Endothelial cell of umbilical vein (primary cell): ENCODE data around the gene SMIM17. TPM values are rescaled to one million over a fixed set of nuclear protein-coding genes. Genes with fewer than 3 reads are reported as not detected.

Experiments used
- BruUV-seq: library from RNA; stranded (reverse); fragments of 400-500 nt; replicated peaks from 2 replicates; lab custom pipeline; 2021; lab: Mats Ljungman, UMichigan
- CTCF ChIA-PET: fragments of 300-600, 350-600 bp; sonication (Branson Sonifier 250); formaldehyde crosslinking; loops from one replicate; lab custom pipeline; 2021; ENCODE audit warnings: antibody characterized with exemption, inconsistent platforms; lab: Charles Lee
- POLR2A ChIA-PET: fragments of 300-600, 350-600 bp; sonication (Branson Sonifier 250); formaldehyde crosslinking; loops from one replicate; lab custom pipeline; 2021; ENCODE audit warnings: antibody characterized with exemption, inconsistent platforms; lab: Charles Lee
- DNase-seq: peaks from one replicate; pipeline ENCODE4 v3.0.0-alpha.2; 2011; ENCODE audit warnings: low read depth, low spot score
- FAIRE-seq: peaks from 2 replicates; lab custom pipeline; 2011; peaks lifted over from hg19 to GRCh38; lab: Jason Lieb, UNC
- H2AFZ ChIP-seq: 2 replicates; pipeline ENCODE4 v1.6.0; 2012; ENCODE audit warnings: low read depth, low read length, control low read depth, inconsistent platforms
- H3K27ac ChIP-seq: 2 replicates; pipeline ENCODE4 v1.5.1; 2011; ENCODE audit warnings: low read depth, mild to moderate bottlenecking, control low read depth, low read length, moderate library complexity; ENCODE audit not compliant: insufficient read depth
- H3K27me3 ChIP-seq, 2 experiments: 2 replicates each; pipeline versions ENCODE4 v1.6.0 to v1.6.1; 2011; ENCODE audit warnings: low read length in 2 of 2, mixed read lengths in 1 of 2; ENCODE audit not compliant: control insufficient read depth in 2 of 2, insufficient read depth in 2 of 2
- H3K36me3 ChIP-seq, 2 experiments: 2 replicates in 1 of 2; 3 replicates in 1 of 2; pipeline ENCODE4 v1.5.1; 2011; ENCODE audit warnings: low read length in 2 of 2, mild to moderate bottlenecking in 1 of 2, moderate library complexity in 1 of 2; ENCODE audit not compliant: control insufficient read depth in 2 of 2, insufficient read depth in 2 of 2; ENCODE audit errors: extremely low read depth in 1 of 2
- H3K4me1 ChIP-seq: 3 replicates; pipeline ENCODE4 v1.5.1; 2011; ENCODE audit warnings: mild to moderate bottlenecking, low read length; ENCODE audit not compliant: control insufficient read depth, insufficient read depth; ENCODE audit errors: extremely low read depth
- H3K4me2 ChIP-seq: 2 replicates; pipeline ENCODE4 v1.6.1; 2011; ENCODE audit warnings: low read length, control low read depth, mixed read lengths; ENCODE audit not compliant: insufficient read depth
- H3K4me3 ChIP-seq, 3 experiments: fragments of 200-600 bp in 1 of 3; sonication (generic), shearing (Covaris generic) in 1 of 3; replicated peaks in 1 of 3; 2 replicates each; pipeline ENCODE4 v1.5.1; 2011 to 2016; ENCODE audit warnings: control low read depth in 3 of 3, low read length in 3 of 3, mild to moderate bottlenecking in 2 of 3, inconsistent platforms in 1 of 3, low read depth in 1 of 3, moderate library complexity in 1 of 3; ENCODE audit not compliant: insufficient read depth in 1 of 3
- H3K79me2 ChIP-seq: 2 replicates; pipeline ENCODE4 v1.6.0; 2012; ENCODE audit warnings: low read length, inconsistent platforms; ENCODE audit not compliant: control insufficient read depth, insufficient read depth
- H3K9ac ChIP-seq: replicated peaks from 2 replicates; pipeline ENCODE3; 2011; ENCODE audit warnings: low read length, control low read depth; ENCODE audit not compliant: insufficient read depth; ENCODE audit errors: extremely low read depth
- H3K9me1 ChIP-seq: replicated peaks from 3 replicates; pipeline ENCODE4 v1.6.0; 2011; ENCODE audit warnings: mild to moderate bottlenecking, low read length; ENCODE audit not compliant: control insufficient read depth, insufficient read depth; ENCODE audit errors: extremely low read depth
- H3K9me3 ChIP-seq: replicated peaks from 2 replicates; pipeline ENCODE4 v1.5.1; 2012; ENCODE audit warnings: low read length, inconsistent platforms; ENCODE audit not compliant: control insufficient read depth, insufficient read depth
- H4K20me1 ChIP-seq: replicated peaks from 2 replicates; pipeline ENCODE3; 2011; ENCODE audit warnings: mild to moderate bottlenecking, low read length; ENCODE audit not compliant: control insufficient read depth, insufficient read depth; ENCODE audit errors: extremely low read depth
- CTCF ChIP-seq, 2 donors: IDR thresholded peaks; 1 replicate in 1 of 2; 2 replicates in 1 of 2; pipeline ENCODE4 v1.5.1; 2011; ENCODE audit warnings: low read length in 2 of 2, mild to moderate bottlenecking in 2 of 2, moderate library complexity in 2 of 2, control low read depth in 1 of 2, inconsistent platforms in 1 of 2, low read depth in 1 of 2; ENCODE audit not compliant: insufficient read depth in 1 of 2; ENCODE audit errors: extremely low read depth in 1 of 2
- EZH2 ChIP-seq: IDR thresholded peaks from 2 replicates; pipeline ENCODE4 v1.6.1; 2012; ENCODE audit warnings: borderline replicate concordance, low read depth, mild to moderate bottlenecking, moderate library complexity, low read length, inconsistent platforms; ENCODE audit not compliant: severe bottlenecking
- FOS ChIP-seq: IDR thresholded peaks from 2 replicates; pipeline ENCODE4 v1.6.1; 2011; ENCODE audit warnings: mild to moderate bottlenecking, low read length, moderate library complexity, borderline replicate concordance; ENCODE audit not compliant: insufficient read depth
- GATA2 ChIP-seq: IDR thresholded peaks from 2 replicates; pipeline ENCODE4 v1.7.0; 2011; ENCODE audit warnings: low read depth, mild to moderate bottlenecking, moderate library complexity, mixed read lengths, low read length; ENCODE audit not compliant: insufficient read length, insufficient read depth
- JUN ChIP-seq: IDR thresholded peaks from 2 replicates; pipeline ENCODE4 v1.6.1; 2011; ENCODE audit warnings: borderline replicate concordance, low read depth; ENCODE audit not compliant: insufficient read length, insufficient read depth
- MAX ChIP-seq: IDR thresholded peaks from 2 replicates; pipeline ENCODE4 v1.6.1; 2011; ENCODE audit not compliant: insufficient read depth, insufficient read length
- MYC ChIP-seq: IDR thresholded peaks from one replicate; pipeline ENCODE4 v1.6.1; 2011; ENCODE audit warnings: mild to moderate bottlenecking, low read depth, low read length
- POLR2AphosphoS5 ChIP-seq: IDR thresholded peaks from 2 replicates; pipeline ENCODE4 v1.6.1; 2012; ENCODE audit warnings: low read depth, mild to moderate bottlenecking, control low read depth, low read length, moderate library complexity; ENCODE audit not compliant: insufficient read depth
- dilution Hi-C: fragments of 300-500 bp; cut with MboI; formaldehyde crosslinking; loops from one replicate; pipeline ENCODE4 v1.15.0; 2019; ENCODE audit warnings: low sequenced_read_pairs; ENCODE audit not compliant: extremely low pct_ligation_motif_present
- intact Hi-C: fragments of 100-400 bp; cut with micrococcal nuclease; formaldehyde crosslinking; loops from one replicate; pipeline ENCODE4 v1.10.0; 2022
- polyA plus RNA-seq, 4 experiments: library from polyadenylated mRNA; depleted of rRNA in 3 of 4; stranded (reverse) in 3 of 4; unstranded in 1 of 4; fragments of >200 nt; gene quantifications; 2 replicates each; pipeline versions ENCODE4 v1.2.1 to v1.2.3, GENCODE V29; 2011 to 2012; ENCODE audit warnings: missing spikeins in 1 of 4
- total RNA-seq: library from RNA; stranded (reverse); gene quantifications from 2 replicates; pipeline ENCODE4 v1.2.3, GENCODE V29; 2021

Gene SMIM17
- total and polyA plus RNA-seq, 2 donors (not counting 3 experiments of a cell fraction or from before 2014, with no cell fraction given), result 0.10 to 1.4 TPM

- H2AFZ ChIP-seq, result no peak overlapping the region
- no peaks in the 10 kb centered on the region for H3K4me1 ChIP-seq
- dilution Hi-C loops, result no loop called here
- TF ChIP-seq MYC, result no peak
- no peak for TF ChIP-seq MAX
- no peak overlapping the region for H3K4me2 ChIP-seq
- intact Hi-C loops, result no loop called here
- no peaks in the 10 kb centered on the region for H3K36me3 ChIP-seq
- BruUV-seq, result no TSS peak
- H4K20me1 ChIP-seq, result no peaks in the 10 kb centered on the region
- H3K9me1 ChIP-seq, result no peaks in the 10 kb centered on the region
- ChIA-PET POLR2A (no interaction called here), CTCF (no interaction called here)
- H3K27ac ChIP-seq, result no peak overlapping the region
- H3K79me2 ChIP-seq, result no peaks in the 10 kb centered on the region
- no peak overlapping the region for H3K4me3 ChIP-seq
- DNase-seq (no peak), FAIRE-seq (no peak)
- no peaks in the 10 kb centered on the region for H3K27me3 ChIP-seq
- peaks cover 3% of the 10 kb centered on the region for H3K9me3 ChIP-seq
- no peak overlapping the region for H3K9ac ChIP-seq
Observed at GRCh38 chr19:56654151-56654550, 11.2 kb downstream of the SMIM17 start.

- POLR2A ChIA-PET, result no interaction called here
Observed at GRCh38 chr19:56660381-56661107, 17.6 kb downstream of the SMIM17 start.

More at GRCh38 chr19:56660381-56661107, 17.6 kb downstream of the SMIM17 start:
- H3K27ac ChIP-seq, result no peak overlapping the region
- no peak for DNase-seq
- no TSS peak for BruUV-seq
- H3K79me2 ChIP-seq, result no peaks in the 10 kb centered on the region
- FAIRE-seq, result no peak
- CTCF ChIA-PET, result no interaction called here
- H3K4me1 ChIP-seq, result no peaks in the 10 kb centered on the region
- H3K36me3 ChIP-seq, result no peaks in the 10 kb centered on the region
- TF ChIP-seq GATA2 (no peak), MYC (no peak), JUN (no peak), CTCF (IDR thresholded peaks at IDR 0.05; ENCODE audit: extremely low read depth in 1 of 2, insufficient read depth in 1 of 2, low read depth in 1 of 2, low read length in 2 of 2) (no peak), MAX (no peak), FOS (no peak), EZH2 (no peak), POLR2AphosphoS5 (no peak)
- no peak overlapping the region for H2AFZ ChIP-seq
- H3K4me2 ChIP-seq, result no peak overlapping the region
- no peaks in the 10 kb centered on the region for H3K9me1 ChIP-seq
- peaks cover 10% of the 10 kb centered on the region for H3K9me3 ChIP-seq
- H3K9ac ChIP-seq, result no peak overlapping the region
- no peak overlapping the region for H3K4me3 ChIP-seq
- no peaks in the 10 kb centered on the region for H3K27me3 ChIP-seq
- intact Hi-C loops (no loop called here), dilution Hi-C loops (no loop called here)
- no peaks in the 10 kb centered on the region for H4K20me1 ChIP-seq
